Epithelial cell of esophagus (primary cell): Measurements from ENCODE around the gene ALG14.
"Not testable (repeated sequence)": the region's sequence is repeated elsewhere in the genome, so short reads cannot be mapped to it uniquely, and the experiment has no call there.

Source experiments
- DNase-seq: peaks from one replicate; pipeline ENCODE4 v3.0.0; 2010; ENCODE audit warnings: low read depth
- H3K4me3 ChIP-seq: 2 replicates; pipeline ENCODE4 v1.5.1; 2011; ENCODE audit warnings: mild to moderate bottlenecking, low read length, control low read depth
- TF ChIP-seq, protein P1 (sequence below): IDR thresholded peaks from 2 replicates; pipeline ENCODE4 v1.5.1; 2011; ENCODE audit warnings: low read depth, mild to moderate bottlenecking, low read length, control low read depth, inconsistent platforms; ENCODE audit not compliant: insufficient read depth; ENCODE audit errors: missing control alignments

The ALG14 gene

DNA sequence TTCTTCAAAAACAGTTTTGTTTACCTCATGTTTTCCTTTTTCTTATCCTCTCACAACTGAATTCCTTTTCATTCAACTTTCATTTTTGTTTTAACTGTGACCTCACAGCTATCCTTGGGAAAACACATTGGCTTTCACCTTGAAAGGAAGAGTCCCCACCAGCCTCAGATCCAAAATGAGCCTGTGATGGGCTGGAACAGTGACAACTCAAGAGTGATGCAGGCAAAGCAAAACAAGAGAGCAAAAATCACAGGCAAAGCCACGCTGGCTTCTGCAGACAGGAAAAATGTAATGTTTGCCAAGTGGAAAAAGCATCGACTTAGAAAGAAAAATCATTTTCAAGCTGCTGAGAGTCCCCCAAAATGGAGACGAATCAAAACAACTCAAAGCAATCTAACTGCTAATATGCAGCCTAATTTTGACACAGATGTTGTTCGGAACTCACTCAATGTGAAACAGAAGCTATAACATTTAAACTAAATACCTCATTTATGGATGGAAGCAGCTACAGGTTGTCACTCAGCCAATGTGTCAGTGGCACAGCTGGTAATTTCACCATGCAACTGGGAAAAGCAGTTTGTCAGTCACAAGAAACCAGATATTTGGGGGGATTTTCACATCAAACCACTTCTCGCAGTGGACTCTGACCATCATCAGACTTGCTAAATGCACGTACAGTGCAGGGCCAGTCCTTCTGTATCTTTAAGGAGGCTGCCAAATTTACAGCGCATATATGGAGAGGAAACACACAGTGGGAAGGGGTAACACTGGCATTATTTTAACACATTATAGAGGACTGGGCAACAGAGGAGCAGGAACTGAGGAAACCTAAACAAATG, 50.7 kb downstream of the ALG14 start:
- no peak for DNase-seq
- TF ChIP-seq, protein P1, sequence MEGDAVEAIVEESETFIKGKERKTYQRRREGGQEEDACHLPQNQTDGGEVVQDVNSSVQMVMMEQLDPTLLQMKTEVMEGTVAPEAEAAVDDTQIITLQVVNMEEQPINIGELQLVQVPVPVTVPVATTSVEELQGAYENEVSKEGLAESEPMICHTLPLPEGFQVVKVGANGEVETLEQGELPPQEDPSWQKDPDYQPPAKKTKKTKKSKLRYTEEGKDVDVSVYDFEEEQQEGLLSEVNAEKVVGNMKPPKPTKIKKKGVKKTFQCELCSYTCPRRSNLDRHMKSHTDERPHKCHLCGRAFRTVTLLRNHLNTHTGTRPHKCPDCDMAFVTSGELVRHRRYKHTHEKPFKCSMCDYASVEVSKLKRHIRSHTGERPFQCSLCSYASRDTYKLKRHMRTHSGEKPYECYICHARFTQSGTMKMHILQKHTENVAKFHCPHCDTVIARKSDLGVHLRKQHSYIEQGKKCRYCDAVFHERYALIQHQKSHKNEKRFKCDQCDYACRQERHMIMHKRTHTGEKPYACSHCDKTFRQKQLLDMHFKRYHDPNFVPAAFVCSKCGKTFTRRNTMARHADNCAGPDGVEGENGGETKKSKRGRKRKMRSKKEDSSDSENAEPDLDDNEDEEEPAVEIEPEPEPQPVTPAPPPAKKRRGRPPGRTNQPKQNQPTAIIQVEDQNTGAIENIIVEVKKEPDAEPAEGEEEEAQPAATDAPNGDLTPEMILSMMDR = no peak
- H3K4me3 ChIP-seq = no peak overlapping the region

DNA sequence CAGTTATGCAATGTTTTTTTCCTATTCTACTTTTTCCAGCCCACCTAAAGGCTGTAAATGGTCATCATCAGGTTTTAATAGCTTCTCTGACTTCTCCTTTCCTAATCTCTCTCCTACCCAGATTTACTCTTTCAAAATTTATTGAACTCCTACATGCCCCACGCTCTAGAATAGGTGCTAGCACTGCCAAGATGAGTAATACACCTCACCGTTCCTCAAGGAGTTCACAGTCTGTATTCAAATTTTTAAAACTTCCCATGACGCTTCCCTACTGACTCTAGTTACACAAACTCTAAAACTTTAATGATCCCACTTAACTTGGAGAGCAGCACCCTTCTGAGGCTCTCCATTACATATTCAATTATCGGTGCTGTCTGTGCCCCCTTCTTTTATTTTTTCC, 51.6 kb downstream of the ALG14 start:
- peak; percentile 54 for DNase-seq
- no peak overlapping the region for H3K4me3 ChIP-seq
- TF ChIP-seq, protein P1 = no peak

DNA sequence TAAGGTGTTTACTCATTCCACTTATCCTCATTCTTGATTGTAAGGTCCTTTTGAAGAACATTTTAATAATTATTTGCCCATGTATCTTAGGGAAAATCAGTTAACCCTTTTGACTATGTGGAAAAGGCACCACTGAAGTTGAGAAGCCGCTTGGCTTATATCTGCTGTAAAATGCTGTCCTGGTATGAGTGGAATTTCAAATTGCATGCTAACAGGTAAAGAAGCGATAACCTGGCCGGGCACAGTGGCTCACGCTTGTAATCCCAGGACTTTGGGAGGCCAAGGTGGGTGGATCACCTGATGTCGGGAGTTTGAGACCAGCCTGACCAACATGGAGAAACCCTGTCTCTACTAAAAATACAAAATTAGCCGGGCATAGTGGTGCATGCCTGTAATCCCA, 53.3 kb downstream of the ALG14 start:
- DNase-seq, H3K4me3 ChIP-seq: not testable (repeated sequence)

DNA sequence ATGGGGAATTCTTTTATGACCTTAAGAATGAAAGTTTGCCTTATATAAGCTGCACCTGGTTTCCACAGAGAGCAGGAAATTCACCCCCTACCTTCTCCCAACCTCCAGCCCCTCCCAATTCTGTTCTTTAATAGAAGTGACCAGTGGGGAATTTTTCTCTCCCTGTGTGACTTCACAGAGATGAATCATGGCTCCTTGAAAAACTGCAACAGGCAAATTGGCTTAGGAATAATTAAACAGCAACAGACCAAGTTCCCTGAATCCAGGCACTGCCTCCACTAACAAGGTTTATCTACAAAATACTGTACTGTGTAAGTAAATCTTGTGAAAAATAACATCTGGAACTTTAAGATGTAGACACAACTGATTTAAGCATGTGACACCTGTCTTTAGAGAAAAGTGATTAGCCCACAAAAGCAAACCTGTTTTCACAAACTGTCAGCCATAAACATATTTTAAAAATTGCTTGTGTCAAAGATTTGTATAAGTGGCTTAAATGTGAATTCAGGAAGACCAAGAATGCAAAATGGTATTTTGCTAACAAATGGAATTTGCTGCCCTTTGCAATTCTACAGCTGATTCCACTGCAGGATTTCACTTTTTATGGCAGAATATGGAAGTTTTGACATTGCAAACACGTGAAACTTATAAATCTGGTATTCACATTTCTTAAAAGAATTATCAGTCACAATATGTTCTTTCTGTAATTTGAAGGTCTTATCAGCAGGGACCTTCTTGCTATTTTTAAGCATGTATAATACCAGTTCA, 54.0 kb downstream of the ALG14 start:
- TF ChIP-seq, protein P1 = no peak
- DNase-seq = peak; percentile 71
- no peak overlapping the region for H3K4me3 ChIP-seq

DNA sequence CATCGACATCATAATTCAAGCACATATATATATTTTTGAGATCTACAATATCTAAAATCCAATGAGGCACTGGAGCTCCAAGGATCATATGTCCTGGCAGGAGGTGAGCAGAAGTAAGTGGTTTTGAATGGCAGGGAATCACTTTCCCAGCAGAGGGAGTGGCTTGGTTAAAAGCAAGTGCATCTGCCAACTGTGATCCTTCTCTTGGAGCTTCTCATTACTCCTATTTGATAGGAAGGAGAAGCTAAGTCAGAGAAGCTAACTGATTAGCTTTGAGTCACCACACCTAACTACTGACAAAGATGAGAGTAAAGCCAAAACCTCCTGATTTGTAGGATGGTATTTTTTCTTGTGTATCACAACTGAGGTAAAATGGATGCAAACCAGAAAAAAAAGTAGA, 55.0 kb downstream of the ALG14 start:
- no peak for DNase-seq
- TF ChIP-seq, protein P1 = no peak
- H3K4me3 ChIP-seq = no peak overlapping the region

DNA sequence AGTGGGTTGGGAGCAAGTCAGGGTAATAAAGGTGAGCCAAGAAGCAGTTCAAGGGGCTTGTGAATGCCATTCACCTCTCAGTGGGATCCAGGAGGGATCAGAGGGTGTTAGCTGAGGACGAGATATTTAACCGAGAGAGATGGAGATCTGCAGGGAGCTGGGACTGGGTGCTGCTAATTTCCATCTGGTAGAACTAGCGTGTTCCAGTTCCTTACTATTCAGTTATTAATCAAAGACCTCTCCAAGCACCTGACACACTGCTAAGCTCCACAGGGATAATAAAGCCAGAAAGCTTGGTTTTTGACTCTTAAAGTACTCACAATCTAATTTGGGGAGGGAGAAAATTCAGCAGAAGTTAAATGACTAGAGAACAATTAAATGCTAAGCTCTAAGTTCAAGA, 57.7 kb downstream of the ALG14 start:
- DNase-seq = no peak
- H3K4me3 ChIP-seq = no peak overlapping the region
- TF ChIP-seq, protein P1 = no peak

DNA sequence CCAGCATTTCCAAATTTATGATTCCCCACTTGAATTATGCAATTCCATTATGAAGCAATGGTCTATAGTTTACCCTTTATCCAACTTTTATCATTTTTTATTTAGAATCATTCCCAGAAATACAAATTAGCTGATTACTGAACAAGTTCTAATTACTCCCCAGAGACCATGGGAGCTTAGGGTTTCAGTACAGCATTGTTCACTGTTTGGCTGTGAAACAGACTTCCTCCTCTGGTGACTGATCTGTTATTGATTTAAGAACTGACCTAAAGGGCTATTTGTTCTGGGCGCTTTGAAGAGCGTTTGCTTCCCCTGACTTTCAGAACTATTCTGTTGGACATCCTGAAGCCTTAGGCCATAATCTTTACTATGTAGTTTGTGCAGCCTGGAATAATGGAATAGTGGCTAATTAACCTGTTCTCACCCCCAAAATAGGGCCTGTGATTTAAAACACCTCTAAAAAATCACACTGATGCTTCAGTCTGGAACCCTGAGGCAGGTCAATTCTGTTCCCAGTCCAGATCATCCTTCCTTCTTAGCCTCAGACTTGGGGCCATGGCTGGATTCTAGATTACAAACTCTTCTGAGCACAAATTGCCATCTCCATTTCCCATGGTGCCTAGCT, 58.7 kb downstream of the ALG14 start:
- TF ChIP-seq, protein P1 = no peak
- H3K4me3 ChIP-seq = no peak overlapping the region
- DNase-seq = no peak
